ENCODE measurements around the gene FKBP7. TPM values are rescaled to one million over a fixed set of nuclear protein-coding genes. Genes with fewer than 3 reads are reported as not detected.
"Not testable (repeated sequence)": the region's sequence is repeated elsewhere in the genome, so short reads cannot be mapped to it uniquely, and the experiment has no call there.

The FKBP7 gene
- 7.2 TPM for polyA plus RNA-seq (2012; ENCODE audit: missing spikeins)

GRCh38 chr2:178478439-178479274 lies at the start of gene FKBP7:
FKBP7 (minus strand) TSS chr2:178478600; CDS start chr2:178478499, 101 bp downstream.
- peak; percentile 59; the same call in 1 of the 2 replicates for TF ChIP-seq POLR2AphosphoS5 (IDR thresholded peaks at IDR 0.05; ENCODE audit: low read depth, low read length)
- TF ChIP-seq TAF1 (IDR thresholded peaks at IDR 0.05; ENCODE audit: borderline replicate concordance, low read depth, low read length), result no peak
- peak; percentile 71 for TF ChIP-seq POLR2A (IDR thresholded peaks at IDR 0.05; ENCODE audit: low read depth, low read length)
- DNase-seq (ENCODE audit: insufficient read length) (peak; percentile 48), FAIRE-seq (peak; percentile 99)

GRCh38 chr2:178527592-178527991 lies 49.2 kb upstream of the FKBP7 start:
- no peak for DNase-seq (ENCODE audit: insufficient read length)
- peak; percentile 21 for FAIRE-seq
- TF ChIP-seq POLR2A (IDR thresholded peaks at IDR 0.05; ENCODE audit: low read depth, low read length), result no peak
- no peak for TF ChIP-seq TAF1 (IDR thresholded peaks at IDR 0.05; ENCODE audit: borderline replicate concordance, low read depth, low read length)
- TF ChIP-seq POLR2AphosphoS5 (IDR thresholded peaks at IDR 0.05; ENCODE audit: low read depth, low read length), result no peak

GRCh38 chr2:178526256-178526655 lies 47.9 kb upstream of the FKBP7 start:
- no peak for DNase-seq (ENCODE audit: insufficient read length)

GRCh38 chr2:178525460-178525859 lies 47.1 kb upstream of the FKBP7 start:
- DNase-seq (ENCODE audit: insufficient read length); FAIRE-seq: not testable (repeated sequence)

More at GRCh38 chr2:178526256-178526655, 47.9 kb upstream of the FKBP7 start:
- TF ChIP-seq POLR2A (IDR thresholded peaks at IDR 0.05; ENCODE audit: low read depth, low read length), result no peak
- no peak for TF ChIP-seq TAF1 (IDR thresholded peaks at IDR 0.05; ENCODE audit: borderline replicate concordance, low read depth, low read length)
- TF ChIP-seq POLR2AphosphoS5 (IDR thresholded peaks at IDR 0.05; ENCODE audit: low read depth, low read length), result no peak
- FAIRE-seq, result no peak

- FAIRE-seq; DNase-seq (ENCODE audit: insufficient read length): not testable (repeated sequence)
Observed at GRCh38 chr2:178525010-178525409, 46.6 kb upstream of the FKBP7 start.

GRCh38 chr2:178523596-178524134 lies 45.3 kb upstream of the FKBP7 start:
- no peak for FAIRE-seq
- TF ChIP-seq POLR2A (IDR thresholded peaks at IDR 0.05; ENCODE audit: low read depth, low read length) (no peak), TAF1 (IDR thresholded peaks at IDR 0.05; ENCODE audit: borderline replicate concordance, low read depth, low read length) (no peak), POLR2AphosphoS5 (IDR thresholded peaks at IDR 0.05; ENCODE audit: low read depth, low read length) (no peak)
- DNase-seq (ENCODE audit: insufficient read length), result no peak

GRCh38 chr2:178522950-178523595 lies 44.7 kb upstream of the FKBP7 start:
- DNase-seq (ENCODE audit: insufficient read length) (peak; percentile 47), FAIRE-seq (peak; percentile 93)
- TF ChIP-seq TAF1 (IDR thresholded peaks at IDR 0.05; ENCODE audit: borderline replicate concordance, low read depth, low read length) (peak; percentile 72; the same call in 1 of the 2 replicates), POLR2AphosphoS5 (IDR thresholded peaks at IDR 0.05; ENCODE audit: low read depth, low read length) (peak; percentile 87), POLR2A (IDR thresholded peaks at IDR 0.05; ENCODE audit: low read depth, low read length) (peak; percentile 84)

- no peak for FAIRE-seq
- TF ChIP-seq POLR2AphosphoS5 (IDR thresholded peaks at IDR 0.05; ENCODE audit: low read depth, low read length) (no peak), TAF1 (IDR thresholded peaks at IDR 0.05; ENCODE audit: borderline replicate concordance, low read depth, low read length) (no peak), POLR2A (IDR thresholded peaks at IDR 0.05; ENCODE audit: low read depth, low read length) (no peak)
- DNase-seq (ENCODE audit: insufficient read length), result no peak
Observed at GRCh38 chr2:178521304-178522150, 43.1 kb upstream of the FKBP7 start.

- TF ChIP-seq POLR2A (IDR thresholded peaks at IDR 0.05; ENCODE audit: low read depth, low read length) (no peak), TAF1 (IDR thresholded peaks at IDR 0.05; ENCODE audit: borderline replicate concordance, low read depth, low read length) (no peak), POLR2AphosphoS5 (IDR thresholded peaks at IDR 0.05; ENCODE audit: low read depth, low read length) (no peak)
- DNase-seq (ENCODE audit: insufficient read length), result no peak
- FAIRE-seq, result no peak
Observed at GRCh38 chr2:178517496-178517895, 39.1 kb upstream of the FKBP7 start.

- TF ChIP-seq POLR2A (IDR thresholded peaks at IDR 0.05; ENCODE audit: low read depth, low read length), result no peak
- TF ChIP-seq TAF1 (IDR thresholded peaks at IDR 0.05; ENCODE audit: borderline replicate concordance, low read depth, low read length), result no peak
- TF ChIP-seq POLR2AphosphoS5 (IDR thresholded peaks at IDR 0.05; ENCODE audit: low read depth, low read length), result no peak
- FAIRE-seq, result peak; percentile 65
- DNase-seq (ENCODE audit: insufficient read length), result no peak
Observed at GRCh38 chr2:178514664-178515063, 36.3 kb upstream of the FKBP7 start.

GRCh38 chr2:178513876-178514275 lies 35.5 kb upstream of the FKBP7 start:
- FAIRE-seq, result no peak

More at GRCh38 chr2:178513876-178514275, 35.5 kb upstream of the FKBP7 start:
- TF ChIP-seq POLR2AphosphoS5 (IDR thresholded peaks at IDR 0.05; ENCODE audit: low read depth, low read length) (no peak), POLR2A (IDR thresholded peaks at IDR 0.05; ENCODE audit: low read depth, low read length) (no peak), TAF1 (IDR thresholded peaks at IDR 0.05; ENCODE audit: borderline replicate concordance, low read depth, low read length) (no peak)
- DNase-seq (ENCODE audit: insufficient read length), result no peak

Measured in GM12892 (cell line).